WTC11 (cell line): ENCODE data around the gene EXD3.

Experiments used
- CREB1 ChIP-seq: sonication (generic); formaldehyde crosslinking; IDR thresholded peaks from 2 replicates; pipeline ENCODE4 v1.8.0; 2023; ENCODE audit warnings: mild to moderate bottlenecking, missing genetic modification reagents
- ESRRA ChIP-seq: sonication (generic); formaldehyde crosslinking; IDR thresholded peaks from 2 replicates; pipeline ENCODE4 v1.8.1; 2022; ENCODE audit warnings: mild to moderate bottlenecking, missing genetic modification reagents, borderline replicate concordance
- ETV6 ChIP-seq: sonication (generic); formaldehyde crosslinking; IDR thresholded peaks from 2 replicates; pipeline ENCODE4 v1.8.1; 2022; ENCODE audit warnings: mild to moderate bottlenecking, missing genetic modification reagents
- JAZF1 ChIP-seq: fragments of 250-450 bp; sonication (Bioruptor Pico); IDR thresholded peaks from 2 replicates; pipeline ENCODE4 v1.9.0; 2021; ENCODE audit warnings: moderate library complexity, mild to moderate bottlenecking, inconsistent platforms
- JUN ChIP-seq: sonication (generic); formaldehyde crosslinking; IDR thresholded peaks from 2 replicates; pipeline ENCODE4 v1.8.0; 2023; ENCODE audit warnings: mild to moderate bottlenecking, missing genetic modification reagents
- KAT7 ChIP-seq: sonication (generic); formaldehyde crosslinking; IDR thresholded peaks from 2 replicates; pipeline ENCODE4 v1.8.1; 2023; ENCODE audit warnings: missing genetic modification reagents, mild to moderate bottlenecking, borderline replicate concordance
- SP1 ChIP-seq: sonication (generic); formaldehyde crosslinking; conservative IDR thresholded peaks from 2 replicates; pipeline ENCODE4 v1.8.1; 2022; ENCODE audit warnings: missing genetic modification reagents
- TF ChIP-seq, protein P1 (sequence below): fragments of 200-600 bp; IDR thresholded peaks from 2 replicates; pipeline ENCODE4 v1.8.0; 2022; ENCODE audit warnings: antibody characterized with exemption
- TF ChIP-seq, protein P2 (sequence below): sonication (generic); formaldehyde crosslinking; IDR thresholded peaks from 2 replicates; pipeline ENCODE4 v1.8.1; 2022; ENCODE audit warnings: mild to moderate bottlenecking, missing genetic modification reagents, moderate library complexity, borderline replicate concordance
- TF ChIP-seq, protein P3 (sequence below): sonication (generic); formaldehyde crosslinking; IDR thresholded peaks from 2 replicates; pipeline ENCODE4 v1.8.0; 2022; ENCODE audit warnings: missing genetic modification reagents

DNA sequence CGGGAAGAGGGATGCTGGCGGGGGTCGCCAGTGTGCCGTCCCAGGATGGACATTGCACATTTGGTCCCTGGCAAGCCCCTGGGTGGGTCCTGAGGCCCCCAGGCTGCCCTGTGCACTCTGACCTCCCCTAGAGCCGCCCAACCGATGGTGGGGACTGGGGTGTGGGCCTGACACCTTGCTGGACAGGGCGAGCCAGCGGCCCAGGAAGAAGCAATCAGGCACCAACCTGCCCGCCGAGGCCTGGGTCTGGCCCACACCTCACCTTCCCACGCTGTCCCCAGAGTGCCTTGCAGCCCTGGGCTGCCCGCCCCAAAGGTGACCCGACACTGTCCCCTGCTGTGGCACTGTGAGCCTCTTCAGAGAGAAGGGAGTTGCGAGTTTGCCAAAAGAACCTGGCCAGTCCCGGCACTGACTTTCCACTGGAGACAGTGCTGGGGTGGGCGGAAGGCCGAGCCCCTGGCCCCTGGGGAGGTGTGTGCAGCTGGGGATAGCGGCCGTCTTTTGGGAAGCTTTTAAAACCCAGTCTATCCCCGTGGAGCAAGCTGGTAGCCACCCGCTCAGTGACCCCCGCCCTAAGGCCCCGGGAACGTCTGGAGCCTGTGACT lies 108.9 kb downstream of the EXD3 start:
- TF ChIP-seq JUN (CRISPR knock-in tag) (no peak), CREB1 (CRISPR knock-in tag) (no peak), JAZF1 (CRISPR knock-in tag) (no peak), SP1 (CRISPR knock-in tag) (no peak), KAT7 (CRISPR knock-in tag) (no peak), ETV6 (CRISPR knock-in tag) (no peak), ESRRA (CRISPR knock-in tag) (no peak)
- TF ChIP-seq, protein P1, sequence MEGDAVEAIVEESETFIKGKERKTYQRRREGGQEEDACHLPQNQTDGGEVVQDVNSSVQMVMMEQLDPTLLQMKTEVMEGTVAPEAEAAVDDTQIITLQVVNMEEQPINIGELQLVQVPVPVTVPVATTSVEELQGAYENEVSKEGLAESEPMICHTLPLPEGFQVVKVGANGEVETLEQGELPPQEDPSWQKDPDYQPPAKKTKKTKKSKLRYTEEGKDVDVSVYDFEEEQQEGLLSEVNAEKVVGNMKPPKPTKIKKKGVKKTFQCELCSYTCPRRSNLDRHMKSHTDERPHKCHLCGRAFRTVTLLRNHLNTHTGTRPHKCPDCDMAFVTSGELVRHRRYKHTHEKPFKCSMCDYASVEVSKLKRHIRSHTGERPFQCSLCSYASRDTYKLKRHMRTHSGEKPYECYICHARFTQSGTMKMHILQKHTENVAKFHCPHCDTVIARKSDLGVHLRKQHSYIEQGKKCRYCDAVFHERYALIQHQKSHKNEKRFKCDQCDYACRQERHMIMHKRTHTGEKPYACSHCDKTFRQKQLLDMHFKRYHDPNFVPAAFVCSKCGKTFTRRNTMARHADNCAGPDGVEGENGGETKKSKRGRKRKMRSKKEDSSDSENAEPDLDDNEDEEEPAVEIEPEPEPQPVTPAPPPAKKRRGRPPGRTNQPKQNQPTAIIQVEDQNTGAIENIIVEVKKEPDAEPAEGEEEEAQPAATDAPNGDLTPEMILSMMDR, result no peak
- TF ChIP-seq, protein P2, sequence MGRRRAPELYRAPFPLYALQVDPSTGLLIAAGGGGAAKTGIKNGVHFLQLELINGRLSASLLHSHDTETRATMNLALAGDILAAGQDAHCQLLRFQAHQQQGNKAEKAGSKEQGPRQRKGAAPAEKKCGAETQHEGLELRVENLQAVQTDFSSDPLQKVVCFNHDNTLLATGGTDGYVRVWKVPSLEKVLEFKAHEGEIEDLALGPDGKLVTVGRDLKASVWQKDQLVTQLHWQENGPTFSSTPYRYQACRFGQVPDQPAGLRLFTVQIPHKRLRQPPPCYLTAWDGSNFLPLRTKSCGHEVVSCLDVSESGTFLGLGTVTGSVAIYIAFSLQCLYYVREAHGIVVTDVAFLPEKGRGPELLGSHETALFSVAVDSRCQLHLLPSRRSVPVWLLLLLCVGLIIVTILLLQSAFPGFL (CRISPR knock-in tag), result no peak
- TF ChIP-seq, protein P3, sequence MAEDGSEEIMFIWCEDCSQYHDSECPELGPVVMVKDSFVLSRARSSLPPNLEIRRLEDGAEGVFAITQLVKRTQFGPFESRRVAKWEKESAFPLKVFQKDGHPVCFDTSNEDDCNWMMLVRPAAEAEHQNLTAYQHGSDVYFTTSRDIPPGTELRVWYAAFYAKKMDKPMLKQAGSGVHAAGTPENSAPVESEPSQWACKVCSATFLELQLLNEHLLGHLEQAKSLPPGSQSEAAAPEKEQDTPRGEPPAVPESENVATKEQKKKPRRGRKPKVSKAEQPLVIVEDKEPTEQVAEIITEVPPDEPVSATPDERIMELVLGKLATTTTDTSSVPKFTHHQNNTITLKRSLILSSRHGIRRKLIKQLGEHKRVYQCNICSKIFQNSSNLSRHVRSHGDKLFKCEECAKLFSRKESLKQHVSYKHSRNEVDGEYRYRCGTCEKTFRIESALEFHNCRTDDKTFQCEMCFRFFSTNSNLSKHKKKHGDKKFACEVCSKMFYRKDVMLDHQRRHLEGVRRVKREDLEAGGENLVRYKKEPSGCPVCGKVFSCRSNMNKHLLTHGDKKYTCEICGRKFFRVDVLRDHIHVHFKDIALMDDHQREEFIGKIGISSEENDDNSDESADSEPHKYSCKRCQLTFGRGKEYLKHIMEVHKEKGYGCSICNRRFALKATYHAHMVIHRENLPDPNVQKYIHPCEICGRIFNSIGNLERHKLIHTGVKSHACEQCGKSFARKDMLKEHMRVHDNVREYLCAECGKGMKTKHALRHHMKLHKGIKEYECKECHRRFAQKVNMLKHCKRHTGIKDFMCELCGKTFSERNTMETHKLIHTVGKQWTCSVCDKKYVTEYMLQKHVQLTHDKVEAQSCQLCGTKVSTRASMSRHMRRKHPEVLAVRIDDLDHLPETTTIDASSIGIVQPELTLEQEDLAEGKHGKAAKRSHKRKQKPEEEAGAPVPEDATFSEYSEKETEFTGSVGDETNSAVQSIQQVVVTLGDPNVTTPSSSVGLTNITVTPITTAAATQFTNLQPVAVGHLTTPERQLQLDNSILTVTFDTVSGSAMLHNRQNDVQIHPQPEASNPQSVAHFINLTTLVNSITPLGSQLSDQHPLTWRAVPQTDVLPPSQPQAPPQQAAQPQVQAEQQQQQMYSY (CRISPR knock-in tag), result no peak
